Fibroblast of skin of left quadriceps (primary cell): ENCODE results near the gene RSPRY1.

ENCODE experiments used
- DNase-seq, 2 experiments: peaks; one replicate each; pipeline ENCODE4 v3.0.0-alpha.2; 2013; ENCODE audit warnings: low read depth in 2 of 2

Gene RSPRY1

DNA sequence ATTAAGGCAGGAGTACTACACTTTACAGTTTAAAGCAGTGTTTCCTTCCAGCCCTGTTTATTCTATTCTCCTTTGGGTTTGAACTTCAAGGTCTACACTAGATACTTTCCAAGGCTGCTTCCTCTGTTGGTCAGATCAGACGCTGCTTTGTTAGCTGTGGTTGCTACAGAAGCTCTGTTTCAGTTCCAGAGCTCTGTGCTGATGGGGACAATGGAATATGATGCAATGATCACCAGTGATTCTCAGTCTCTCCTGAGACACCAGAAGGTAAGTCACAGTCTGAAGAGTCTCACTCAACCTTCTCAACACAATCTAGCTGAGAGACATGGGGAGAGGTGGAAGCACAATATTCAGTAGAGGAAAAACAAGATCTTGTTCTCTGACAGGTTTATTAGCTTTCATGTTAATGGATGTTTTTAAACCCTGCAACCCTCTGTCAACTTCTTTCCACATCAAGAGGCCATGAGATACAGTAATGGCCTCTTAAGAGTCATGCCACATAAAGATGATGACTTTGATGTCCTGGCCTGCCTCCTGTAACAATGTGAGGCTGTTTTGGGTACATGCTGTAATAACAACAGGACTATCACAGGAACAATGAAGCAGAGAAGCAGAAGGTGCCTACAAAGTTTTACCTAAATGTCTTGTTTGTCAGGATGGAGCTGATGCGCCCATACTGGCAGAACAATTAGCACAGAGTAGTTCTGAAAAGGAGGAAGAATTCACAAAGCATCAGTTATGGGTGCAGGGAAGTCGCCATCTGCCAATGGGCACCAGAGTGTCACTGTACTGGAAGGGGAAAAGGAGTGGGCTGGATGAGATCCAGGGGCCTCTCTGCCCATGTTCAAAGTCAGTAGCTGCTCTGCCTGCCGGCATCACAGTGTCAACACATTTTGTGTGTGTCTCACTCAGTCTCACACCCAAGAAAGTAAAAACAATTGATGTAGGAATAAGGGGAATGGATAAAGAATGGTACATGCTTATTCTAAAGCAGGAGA, 33.7 kb upstream of the RSPRY1 start:
- no peak for DNase-seq

DNA sequence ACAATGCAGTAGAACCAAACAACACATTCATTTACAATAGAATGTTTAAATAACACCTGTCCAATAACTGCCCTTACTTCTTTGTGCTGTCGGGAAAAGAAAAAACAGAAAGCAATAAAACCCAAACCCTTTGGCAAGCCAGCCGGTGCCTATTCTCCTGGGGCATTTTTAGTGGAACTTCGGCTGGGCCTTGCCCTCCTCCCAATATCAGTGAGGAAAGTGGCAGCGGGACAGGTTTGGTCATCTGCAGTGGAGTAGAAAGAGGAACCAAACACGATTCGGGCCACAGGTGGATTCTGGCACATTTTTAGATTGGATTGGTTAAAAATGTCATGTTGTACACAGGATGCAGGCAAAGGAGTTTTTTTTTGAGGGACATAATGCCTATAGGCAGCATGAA, 32.3 kb upstream of the RSPRY1 start:
- DNase-seq = no peak

DNA sequence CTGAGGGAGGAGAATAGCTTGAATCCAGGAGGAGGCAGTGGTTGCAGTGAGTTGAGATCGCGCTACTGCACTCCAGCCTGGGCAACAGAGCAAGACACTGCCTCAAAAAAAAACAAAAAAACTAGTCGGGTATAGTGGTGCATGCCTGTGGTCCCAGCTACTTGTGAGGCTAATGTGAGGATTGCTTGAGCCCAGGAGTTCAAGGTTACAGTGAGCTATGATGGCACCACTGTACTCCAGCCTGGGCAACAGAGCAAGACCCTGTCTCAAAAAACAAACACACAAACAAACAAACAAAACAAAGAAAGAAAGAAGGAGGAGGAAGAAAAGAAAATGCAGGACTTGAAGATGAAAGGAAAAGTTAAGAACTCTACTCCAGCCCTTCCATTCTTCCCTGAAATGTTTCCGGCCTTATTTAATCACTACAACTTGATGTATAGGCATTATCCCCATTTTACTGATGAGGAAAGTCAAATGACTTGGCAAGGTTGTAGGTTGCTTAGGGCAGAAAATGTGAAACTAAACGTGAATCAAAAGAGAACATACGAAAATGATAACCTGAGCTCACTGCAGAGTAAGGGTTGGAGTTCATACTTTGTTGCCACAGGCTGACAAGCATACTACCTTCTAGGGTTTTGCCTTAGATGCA, 30.3 kb upstream of the RSPRY1 start:
- no peak for DNase-seq

DNA sequence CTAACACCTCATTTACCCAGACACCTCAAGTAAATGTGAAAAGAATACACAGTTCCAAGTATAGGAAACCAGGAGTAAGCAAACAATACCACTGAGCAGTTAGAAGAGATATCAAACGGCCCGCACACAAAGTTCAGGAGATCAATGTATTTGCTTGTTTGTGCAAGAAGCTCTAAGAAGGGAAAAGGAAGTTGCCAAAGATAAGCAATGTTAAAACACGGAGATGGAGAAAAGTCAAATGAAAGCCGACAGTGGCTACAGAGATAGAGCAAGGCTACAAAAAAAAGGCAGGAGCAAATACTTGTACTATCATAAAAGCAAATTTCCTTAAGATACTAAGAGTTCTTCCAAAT, 29.8 kb upstream of the RSPRY1 start:
- DNase-seq = no peak

DNA sequence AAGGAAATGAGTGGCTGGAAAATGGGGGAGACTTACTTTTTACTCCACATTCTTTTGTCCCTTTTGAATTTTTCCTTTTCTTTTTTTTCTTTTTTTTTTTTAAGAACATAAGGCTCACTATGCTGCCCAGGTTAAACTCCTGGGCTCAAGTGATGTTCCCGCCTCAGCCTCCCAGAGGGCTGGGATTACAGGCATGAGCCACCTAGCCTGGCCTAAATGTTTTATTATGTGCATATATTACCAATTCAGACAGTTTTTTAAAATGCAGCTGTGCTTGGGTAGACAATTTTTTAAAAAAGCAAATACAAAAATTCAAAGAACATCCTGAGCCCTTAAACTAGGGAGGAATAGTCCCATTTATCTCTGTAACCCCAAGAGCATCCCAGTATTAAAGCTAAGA, 28.6 kb upstream of the RSPRY1 start:
- no peak for DNase-seq

DNA sequence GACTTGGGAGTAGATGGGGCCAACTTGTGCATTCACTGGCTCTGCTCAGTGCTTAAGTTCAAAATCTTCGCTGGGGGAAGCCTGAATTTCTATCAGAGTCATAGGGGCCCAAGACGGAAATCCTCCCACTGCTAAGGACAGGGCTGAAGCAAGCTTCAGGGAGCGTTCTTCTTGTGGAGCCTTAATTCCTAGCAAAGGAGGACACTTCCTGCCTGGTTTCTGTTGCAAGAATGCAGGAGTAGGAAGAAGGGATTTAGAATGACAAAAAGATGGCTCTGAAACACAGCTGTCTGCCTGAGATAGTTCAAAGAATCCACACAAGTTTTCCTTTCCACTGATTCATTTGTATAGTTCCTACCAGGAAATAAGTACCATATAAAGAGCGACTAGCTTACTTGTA, 26.7 kb upstream of the RSPRY1 start:
- no peak for DNase-seq

DNA sequence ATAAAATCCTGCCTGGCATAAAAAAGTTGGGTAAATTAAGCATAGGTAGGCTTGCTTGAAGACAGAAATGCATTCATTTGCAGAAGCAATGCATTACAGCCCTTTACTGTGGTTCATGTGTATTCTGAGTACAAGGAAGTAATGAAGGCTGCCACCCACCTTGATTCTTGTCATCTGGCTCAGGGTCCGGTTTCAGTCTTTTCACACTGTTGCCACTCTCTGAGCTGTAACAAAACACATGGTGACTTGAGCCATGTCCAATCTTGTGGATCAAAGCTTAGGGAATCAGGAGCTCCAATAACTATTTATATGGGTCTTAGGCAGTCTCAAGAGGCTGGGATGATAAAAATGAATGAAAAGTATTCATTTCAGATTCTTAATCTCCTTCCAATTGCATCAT, 22.3 kb upstream of the RSPRY1 start:
- DNase-seq = no peak

DNA sequence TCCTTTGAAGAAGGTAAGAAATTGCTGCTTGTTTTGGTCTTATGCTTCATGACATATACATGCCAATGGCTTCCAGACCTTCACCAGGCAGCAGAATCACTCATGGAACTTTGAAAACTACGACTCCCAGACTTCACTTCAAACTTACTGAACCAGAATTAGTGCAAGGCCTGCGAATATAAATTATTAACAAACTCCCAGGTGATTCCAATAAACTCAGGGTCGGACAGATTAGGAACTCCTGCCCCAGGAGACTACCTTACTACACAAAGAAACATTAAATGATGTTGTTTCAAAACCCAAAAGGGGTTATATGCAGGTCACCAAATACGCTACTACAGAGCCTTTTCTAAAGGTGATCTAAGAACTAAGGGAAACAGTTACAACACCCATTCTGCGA, 20.6 kb upstream of the RSPRY1 start:
- DNase-seq = no peak

DNA sequence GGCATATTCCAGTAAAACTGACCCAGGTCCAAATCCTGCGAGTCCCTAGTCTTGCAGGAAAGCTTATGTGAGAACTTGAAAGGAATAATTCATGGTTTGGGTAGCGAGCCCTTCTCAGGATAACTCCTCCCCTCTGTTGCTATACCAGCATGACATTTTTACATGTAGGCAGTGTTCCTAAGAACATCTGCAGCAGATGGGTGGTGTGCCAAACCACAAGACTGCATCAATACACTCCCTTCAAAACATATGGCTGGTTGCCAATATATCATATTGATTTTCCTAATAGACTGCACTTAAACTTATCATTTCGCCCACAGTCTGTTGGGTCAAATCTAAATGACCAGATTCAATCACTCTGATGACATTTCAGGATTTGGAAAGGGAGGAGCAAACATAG, 20.2 kb upstream of the RSPRY1 start:
- no peak for DNase-seq

DNA sequence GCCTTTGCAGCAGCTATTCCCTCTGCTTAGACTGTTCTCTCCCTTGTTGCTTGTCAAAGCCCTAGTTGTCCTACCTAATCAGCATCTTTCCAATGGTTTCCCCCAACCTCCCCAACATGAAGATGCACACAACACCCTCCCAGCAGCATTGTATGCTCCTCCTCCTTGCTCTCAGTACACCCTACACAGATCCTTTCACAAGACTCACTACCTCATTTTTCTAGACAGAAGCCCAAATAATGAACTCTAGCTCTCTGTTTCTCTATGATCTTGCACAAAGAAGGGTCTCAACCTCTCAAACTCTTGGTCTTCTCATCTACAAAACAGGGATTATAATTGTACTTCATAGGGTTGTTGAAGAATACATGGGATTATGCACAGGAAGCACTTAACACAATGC, 19.7 kb upstream of the RSPRY1 start:
- no peak for DNase-seq

DNA sequence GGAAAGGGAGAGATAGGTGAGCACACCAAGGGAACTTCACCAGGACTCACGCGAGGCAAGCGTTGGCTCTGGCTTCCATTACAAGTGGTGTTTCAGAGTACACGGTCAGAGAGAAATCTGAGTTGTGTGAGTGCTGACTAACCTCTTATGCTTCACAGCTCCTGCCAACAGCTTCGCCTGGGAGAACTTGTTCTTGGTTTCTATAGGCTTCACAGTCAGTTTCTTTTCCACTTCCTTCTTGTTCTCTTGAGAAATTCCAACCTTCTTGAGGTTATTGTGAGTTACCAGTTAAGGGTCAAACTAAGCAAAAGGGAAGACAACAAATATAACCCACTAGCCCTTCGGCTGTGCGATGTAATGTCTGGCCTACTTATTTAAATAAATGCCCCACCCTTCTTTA, 19.2 kb upstream of the RSPRY1 start:
- no peak for DNase-seq

DNA sequence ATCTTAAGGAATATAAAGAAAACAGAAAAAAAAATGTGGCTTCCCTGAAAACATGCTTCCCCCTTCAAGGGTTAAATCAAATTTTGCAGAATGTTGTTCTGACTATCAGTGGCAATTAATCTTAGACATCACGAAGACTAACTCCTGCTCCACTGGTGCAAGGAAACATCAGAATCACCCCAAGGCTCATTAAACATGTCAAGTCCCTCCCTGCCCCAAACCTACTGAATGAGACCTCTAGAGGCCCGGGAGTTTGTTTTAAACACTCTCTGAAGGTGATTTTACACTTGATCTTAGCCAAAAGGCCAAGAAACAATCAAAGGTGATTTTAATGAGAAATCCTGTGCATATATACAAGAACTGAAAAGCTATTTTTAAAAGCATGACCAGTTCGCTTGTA, 18.6 kb upstream of the RSPRY1 start:
- DNase-seq = no peak

DNA sequence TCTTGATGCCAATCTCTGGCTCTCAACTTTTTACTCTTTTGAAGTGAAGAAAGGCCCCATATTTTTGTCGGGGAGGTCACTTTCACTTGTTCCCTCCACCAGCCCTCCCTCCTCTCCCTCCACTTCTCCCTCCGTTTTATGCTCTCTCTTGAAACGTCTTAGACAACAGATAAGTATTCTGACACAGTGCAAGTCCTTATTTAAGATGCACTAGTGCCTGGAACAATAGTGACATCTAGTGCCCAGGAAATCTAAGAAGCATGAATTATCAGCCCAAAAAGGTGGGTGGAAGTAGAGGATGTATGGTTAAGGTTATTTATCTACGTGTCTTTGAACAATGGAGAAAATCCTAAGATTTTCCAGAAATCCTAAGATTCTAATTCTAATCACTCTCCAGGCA, 18.2 kb upstream of the RSPRY1 start:
- peak; percentile 51 to 52 for DNase-seq

DNA sequence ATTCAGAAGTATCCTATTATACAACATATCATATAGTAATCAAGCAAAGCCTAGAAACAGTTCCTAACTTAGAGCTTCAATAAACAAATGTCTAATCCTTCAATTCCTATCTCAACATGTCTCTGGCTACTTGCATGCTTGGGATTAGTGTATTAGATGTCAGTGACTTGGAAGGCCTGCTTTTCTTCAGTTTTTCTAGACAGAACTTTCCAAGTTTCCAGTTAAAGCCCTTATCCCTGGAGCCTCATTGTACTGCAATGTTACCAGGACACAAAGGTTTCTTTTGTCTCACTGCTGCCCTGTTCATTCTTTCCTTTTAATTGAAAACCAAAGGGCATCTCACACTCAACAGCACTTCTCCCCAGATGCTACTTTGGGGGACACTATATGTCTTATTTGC, 16.8 kb upstream of the RSPRY1 start:
- DNase-seq = no peak

DNA sequence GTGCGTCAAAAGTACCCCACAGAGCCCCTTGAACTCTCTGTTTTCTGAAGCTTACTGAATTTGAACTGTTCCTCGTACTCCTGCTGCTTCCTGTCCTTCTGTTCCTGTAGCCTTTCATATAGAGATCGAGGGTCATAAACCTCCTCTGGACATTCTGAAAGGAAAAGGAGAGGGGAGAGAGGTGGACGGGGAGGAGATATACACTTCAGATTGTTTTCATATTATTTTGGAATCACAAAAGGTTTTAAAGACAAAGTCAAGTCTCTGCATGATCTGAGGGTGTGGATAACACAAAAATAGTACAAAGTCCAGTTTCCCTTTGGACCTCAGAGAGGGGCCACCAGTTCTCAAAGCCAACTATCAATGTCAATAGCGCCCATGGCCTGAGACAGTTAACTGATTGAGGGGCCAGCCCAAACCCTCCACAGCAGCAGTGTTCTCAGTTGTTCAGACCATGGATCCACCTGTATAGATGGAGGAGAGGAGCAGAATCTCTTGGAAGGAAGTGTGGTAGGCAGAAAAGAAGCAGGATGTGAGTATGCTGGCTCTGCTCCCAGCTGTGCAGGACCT, 13.3 kb upstream of the RSPRY1 start:
- no peak for DNase-seq

DNA sequence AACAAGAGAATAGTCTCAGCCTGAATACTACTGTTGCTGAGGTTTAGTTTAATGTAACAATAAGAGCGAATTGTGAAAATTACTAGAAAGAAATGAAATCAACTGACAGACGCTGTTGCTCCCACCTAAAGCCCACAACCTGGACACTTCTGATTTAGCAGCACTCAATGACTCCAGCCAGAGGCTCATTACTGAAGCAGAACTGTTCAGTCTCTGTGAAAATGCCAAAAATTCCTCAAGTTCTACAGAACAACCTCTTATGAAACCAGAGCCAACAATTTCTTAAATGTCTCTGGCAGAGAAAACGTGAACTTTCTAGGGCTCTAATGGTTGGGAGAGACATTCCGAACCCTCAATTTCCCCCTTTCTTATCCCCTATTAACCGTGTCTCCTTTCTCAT, 10.2 kb upstream of the RSPRY1 start:
- no peak for DNase-seq

DNA sequence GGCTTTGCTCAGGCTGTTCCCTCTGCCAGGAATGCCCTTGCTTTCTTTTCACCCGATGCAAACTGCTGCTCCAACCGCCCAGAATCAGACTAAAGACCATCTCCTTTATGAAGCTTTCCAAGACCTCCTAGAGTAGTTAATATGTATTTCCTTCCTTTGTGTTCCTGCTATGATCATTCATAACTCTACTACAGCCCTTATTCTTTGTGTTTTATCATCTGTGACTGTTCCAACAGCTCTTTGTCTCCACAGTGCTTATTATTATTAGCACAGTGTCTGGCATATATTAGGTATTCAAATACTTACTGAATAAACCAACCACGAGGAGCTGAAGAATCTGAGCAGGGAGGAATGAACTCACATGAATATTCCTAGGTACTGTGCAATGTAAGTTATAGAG, 7.9 kb upstream of the RSPRY1 start:
- DNase-seq = no peak

DNA sequence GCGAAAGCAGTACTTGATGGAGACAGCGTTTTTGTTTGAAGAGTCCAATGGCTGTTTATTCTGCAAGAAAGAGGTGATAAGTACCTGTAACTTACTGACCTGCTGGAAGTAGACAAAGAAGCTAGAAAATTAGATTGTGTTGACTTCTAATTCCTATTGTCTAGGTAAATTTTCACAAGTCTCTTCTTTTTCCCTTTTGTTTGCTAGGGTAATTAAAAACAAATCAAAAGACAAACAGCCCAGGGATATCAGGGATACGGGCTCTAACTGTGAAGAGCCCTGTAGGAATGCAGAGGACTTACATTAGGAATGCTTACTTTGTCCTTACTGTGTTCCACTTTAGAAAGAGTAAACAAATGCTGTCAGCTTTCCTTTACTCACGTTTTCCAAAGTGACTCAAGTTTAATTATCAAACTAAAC, 7.3 kb upstream of the RSPRY1 start:
- DNase-seq = no peak

DNA sequence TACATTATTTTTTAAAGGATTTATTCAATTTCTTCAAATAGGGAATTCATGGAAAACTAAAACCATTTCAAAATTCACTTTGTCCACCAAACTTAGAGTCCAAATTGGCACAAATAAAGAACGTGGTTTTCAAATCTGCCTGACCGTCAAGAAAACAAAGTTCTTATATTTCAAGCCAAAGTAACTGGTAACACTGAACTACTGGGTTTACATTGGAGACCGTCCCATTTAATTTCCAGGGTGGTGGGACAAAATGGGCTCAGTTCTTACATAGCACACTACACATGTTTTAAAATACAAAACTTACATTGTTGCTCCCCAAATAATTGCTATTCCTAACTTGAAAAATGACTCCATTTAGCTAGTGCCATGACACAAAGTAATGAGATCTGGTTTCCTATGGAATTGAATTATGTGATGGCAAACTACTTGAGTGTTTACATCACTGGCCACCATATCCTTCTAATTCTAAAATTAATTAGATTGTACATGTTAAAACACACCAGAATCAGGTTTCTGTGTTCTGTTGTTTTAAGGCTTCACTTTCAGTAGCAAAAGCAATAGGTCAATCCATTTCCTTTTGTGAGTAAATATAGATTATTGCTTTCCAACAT, 6.8 kb upstream of the RSPRY1 start:
- no peak for DNase-seq

DNA sequence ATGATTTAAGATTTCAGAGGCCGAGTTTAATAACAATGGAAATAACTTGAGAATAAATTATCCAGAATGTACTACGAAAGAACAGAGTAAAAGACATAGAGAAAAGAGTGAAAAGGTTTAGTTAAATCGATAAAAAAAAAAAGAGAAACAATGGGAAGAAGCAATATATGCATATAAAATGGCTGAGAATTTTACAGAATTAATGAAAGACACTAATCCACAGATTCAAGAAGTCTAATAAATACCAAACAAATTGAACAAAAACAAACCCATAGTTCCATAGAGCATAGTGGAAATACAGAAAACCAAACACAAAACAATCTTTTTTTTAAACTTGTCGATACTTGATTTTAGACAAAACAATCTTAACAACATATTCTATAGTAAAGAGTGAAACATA, 2.0 kb upstream of the RSPRY1 start:
- no peak for DNase-seq

DNA sequence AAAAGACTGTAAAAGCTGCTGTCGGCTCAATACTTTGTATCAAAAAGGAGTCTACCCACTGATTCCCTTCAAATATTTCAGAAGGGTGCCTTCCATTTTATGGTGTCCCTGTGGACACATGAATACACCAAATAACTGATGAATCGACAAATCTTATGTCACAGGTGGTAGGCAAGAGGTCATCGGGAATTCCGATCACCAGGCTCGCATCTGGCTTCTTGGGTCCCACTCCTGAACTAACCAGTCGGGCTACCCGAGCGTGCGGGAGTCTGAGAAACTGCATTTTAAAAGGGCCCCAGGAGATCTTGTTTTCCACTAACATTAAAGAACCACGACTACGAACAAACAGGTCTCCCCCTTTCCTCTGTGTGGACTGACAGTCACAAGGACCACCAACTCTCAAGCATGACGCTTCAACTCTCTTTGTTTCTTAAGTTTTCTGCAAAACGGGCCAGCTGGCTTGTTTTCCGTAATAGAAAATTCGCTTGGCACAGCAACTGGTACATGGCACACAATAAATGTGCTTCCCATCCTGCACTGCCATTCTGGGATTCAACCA, 1.2 kb upstream of the RSPRY1 start:
- DNase-seq = no peak

DNA sequence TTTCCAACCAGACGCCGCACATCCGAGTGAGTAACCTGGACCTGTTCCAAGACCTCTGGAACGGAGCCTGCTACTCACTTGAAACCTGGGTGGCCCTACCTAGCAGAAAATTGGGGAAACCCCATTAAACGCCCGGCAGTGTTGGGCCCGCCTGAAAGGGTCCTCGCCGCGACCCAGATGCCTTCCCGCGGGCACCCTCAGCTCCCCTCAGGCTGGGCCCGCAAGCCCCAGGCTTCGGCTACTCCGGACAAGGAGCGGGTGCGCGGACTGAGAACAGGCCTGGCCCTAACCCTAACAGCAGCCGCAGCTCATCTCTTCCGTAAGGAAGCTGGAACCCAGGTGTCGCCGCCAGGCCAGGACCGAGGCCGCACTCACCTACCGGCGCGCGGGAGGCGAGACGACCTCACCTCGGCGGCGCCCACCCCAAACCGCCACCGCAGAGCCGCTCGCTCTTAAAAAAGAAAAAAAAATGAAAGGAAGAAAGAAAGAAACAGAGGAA, 634 bp upstream of the RSPRY1 start:
- DNase-seq = no peak
